ENCODE data around the gene ZFYVE21. TPM values are rescaled to one million over a fixed set of nuclear protein-coding genes. Genes with fewer than 3 reads are reported as not detected.

The ZFYVE21 gene
- total RNA-seq, 1 donor, result 36.9 TPM

GRCh38 chr14:103736546-103737431, 21.2 kb downstream of the ZFYVE21 start:
- no peaks in the 10 kb centered on the region for H3K4me1 ChIP-seq (ENCODE audit: insufficient read depth, low read length)
- H3K4me2 ChIP-seq (ENCODE audit: insufficient read depth, low read length), result no peak overlapping the region

GRCh38 chr14:103737432-103738045, 21.9 kb downstream of the ZFYVE21 start:
- H3K79me2 ChIP-seq (ENCODE audit: insufficient read depth, low read length), result no peaks in the 10 kb centered on the region
- H3K36me3 ChIP-seq (ENCODE audit: insufficient read depth, low read length), result peaks cover 13% of the 10 kb centered on the region
- no peaks in the 10 kb centered on the region for H3K9me3 ChIP-seq (ENCODE audit: low read depth, low read length)
- H3K4me3 ChIP-seq (ENCODE audit: insufficient read depth, low read length), result no peak overlapping the region
- H3K4me1 ChIP-seq (ENCODE audit: insufficient read depth, low read length), result no peaks in the 10 kb centered on the region
- no peaks in the 10 kb centered on the region for H4K20me1 ChIP-seq (ENCODE audit: insufficient read depth, low read length)
- H3K27me3 ChIP-seq (ENCODE audit: insufficient read depth, low read length), result no peaks in the 10 kb centered on the region
- H2AFZ ChIP-seq (ENCODE audit: low read length), result no peak overlapping the region
- H3K27ac ChIP-seq (ENCODE audit: low read depth, low read length), result no peak overlapping the region
- H3K4me2 ChIP-seq (ENCODE audit: insufficient read depth, low read length), result no peak overlapping the region
- DNase-seq (ENCODE audit: insufficient read length, low spot score, missing footprints), result no peak
- TF ChIP-seq CTCF (IDR thresholded peaks at IDR 0.05; ENCODE audit: extremely low read depth, low read depth, low read length), result no peak

More at GRCh38 chr14:103736546-103737431, 21.2 kb downstream of the ZFYVE21 start:
- DNase-seq (ENCODE audit: insufficient read length, low spot score, missing footprints), result peak; percentile 86
- Histone ChIP-seq H3K36me3 (ENCODE audit: insufficient read depth, low read length) (peaks cover 13% of the 10 kb centered on the region), H3K27me3 (ENCODE audit: insufficient read depth, low read length) (no peaks in the 10 kb centered on the region), H3K4me3 (ENCODE audit: insufficient read depth, low read length) (no peak overlapping the region), H4K20me1 (ENCODE audit: insufficient read depth, low read length) (no peaks in the 10 kb centered on the region), H3K27ac (ENCODE audit: low read depth, low read length) (no peak overlapping the region), H3K9me3 (ENCODE audit: low read depth, low read length) (no peaks in the 10 kb centered on the region), H3K79me2 (ENCODE audit: insufficient read depth, low read length) (no peaks in the 10 kb centered on the region), H2AFZ (ENCODE audit: low read length) (no peak overlapping the region)
- TF ChIP-seq CTCF (IDR thresholded peaks at IDR 0.05; ENCODE audit: extremely low read depth, low read depth, low read length), result no peak

GRCh38 chr14:103738166-103738565, 22.6 kb downstream of the ZFYVE21 start:
- Histone ChIP-seq H2AFZ (ENCODE audit: low read length) (no peak overlapping the region), H3K79me2 (ENCODE audit: insufficient read depth, low read length) (no peaks in the 10 kb centered on the region), H3K9me3 (ENCODE audit: low read depth, low read length) (no peaks in the 10 kb centered on the region), H3K27ac (ENCODE audit: low read depth, low read length) (no peak overlapping the region), H3K4me2 (ENCODE audit: insufficient read depth, low read length) (no peak overlapping the region), H4K20me1 (ENCODE audit: insufficient read depth, low read length) (no peaks in the 10 kb centered on the region), H3K27me3 (ENCODE audit: insufficient read depth, low read length) (no peaks in the 10 kb centered on the region), H3K36me3 (ENCODE audit: insufficient read depth, low read length) (peaks cover 11% of the 10 kb centered on the region), H3K4me3 (ENCODE audit: insufficient read depth, low read length) (no peak overlapping the region), H3K4me1 (ENCODE audit: insufficient read depth, low read length) (no peaks in the 10 kb centered on the region)
- TF ChIP-seq CTCF (IDR thresholded peaks at IDR 0.05; ENCODE audit: extremely low read depth, low read depth, low read length), result no peak
- peak; percentile 83 for DNase-seq (ENCODE audit: insufficient read length, low spot score, missing footprints)
